Uterus (tissue), 4 donors: ENCODE data around the gene CR1L. TPM values are rescaled to one million over a fixed set of nuclear protein-coding genes. Genes with fewer than 3 reads are reported as not detected.

ENCODE experiments used
- DNase-seq, 2 donors: peaks; one replicate each; pipeline ENCODE4 v3.0.0-alpha.2; 2019 to 2020
- H3K27ac ChIP-seq, 2 donors: fragments of 200-600 bp; sonication (generic); 1 replicate in 1 of 2; 2 replicates in 1 of 2; pipeline ENCODE4 v1.5.1; 2016 to 2018
- H3K27me3 ChIP-seq, 2 donors: fragments of 200-600 bp; sonication (generic); one replicate each; pipeline ENCODE4 v1.5.1; 2018 to 2019; ENCODE audit warnings: control low read depth in 1 of 2
- H3K36me3 ChIP-seq, 2 donors: fragments of 200-600 bp; sonication (generic); one replicate each; pipeline ENCODE4 v1.5.1; 2019; ENCODE audit warnings: control low read depth in 1 of 2
- H3K4me1 ChIP-seq, 2 donors: fragments of 200-600 bp; sonication (generic); one replicate each; pipeline ENCODE4 v1.5.1; 2018 to 2019; ENCODE audit warnings: control low read depth in 1 of 2
- H3K4me3 ChIP-seq, 2 donors: fragments of 200-600 bp; sonication (generic); 1 replicate in 1 of 2; 2 replicates in 1 of 2; pipeline ENCODE4 v1.5.1; 2018 to 2019; ENCODE audit warnings: mild to moderate bottlenecking in 1 of 2
- H3K9me3 ChIP-seq, 2 donors: fragments of 200-600 bp; sonication (generic); one replicate each; pipeline ENCODE4 v1.5.1; 2019; ENCODE audit warnings: control low read depth in 1 of 2
- POLR2A ChIP-seq, 2 donors: fragments of 450-650 bp; IDR thresholded peaks; one replicate each; pipeline ENCODE4 v1.6.1; 2016; ENCODE audit warnings: antibody characterized with exemption in 2 of 2, mild to moderate bottlenecking in 1 of 2, moderate library complexity in 1 of 2
- intact Hi-C: fragments of 100-400 bp; cut with DNase I; formaldehyde crosslinking; loops from one replicate; pipeline ENCODE4 v1.15.1; 2023; ENCODE audit warnings: low total_unique reads
- total RNA-seq, 4 donors: library from RNA; depleted of rRNA in 3 of 4; stranded (reverse); fragments of >200 nt in 3 of 4; gene quantifications; one replicate each; pipeline versions ENCODE4 v1.1.0 to v1.2.4, GENCODE V29; 2014 to 2023
- TF ChIP-seq, protein P1 (sequence below), 4 experiments: fragments of 200-600 bp in 2 of 4; fragments of 450-650 bp in 2 of 4; sonication (generic) in 2 of 4; IDR thresholded peaks; one replicate each; pipeline ENCODE4 v1.5.1; 2016 to 2019; ENCODE audit warnings: antibody characterized with exemption in 4 of 4, mild to moderate bottlenecking in 2 of 4, moderate library complexity in 1 of 4
- donor health status: DM: yes; HTN: yes; CAD: no.

CR1L gene
- total RNA-seq, 4 donors from 2014 or later: 0.14 TPM; not detected in 3

DNA sequence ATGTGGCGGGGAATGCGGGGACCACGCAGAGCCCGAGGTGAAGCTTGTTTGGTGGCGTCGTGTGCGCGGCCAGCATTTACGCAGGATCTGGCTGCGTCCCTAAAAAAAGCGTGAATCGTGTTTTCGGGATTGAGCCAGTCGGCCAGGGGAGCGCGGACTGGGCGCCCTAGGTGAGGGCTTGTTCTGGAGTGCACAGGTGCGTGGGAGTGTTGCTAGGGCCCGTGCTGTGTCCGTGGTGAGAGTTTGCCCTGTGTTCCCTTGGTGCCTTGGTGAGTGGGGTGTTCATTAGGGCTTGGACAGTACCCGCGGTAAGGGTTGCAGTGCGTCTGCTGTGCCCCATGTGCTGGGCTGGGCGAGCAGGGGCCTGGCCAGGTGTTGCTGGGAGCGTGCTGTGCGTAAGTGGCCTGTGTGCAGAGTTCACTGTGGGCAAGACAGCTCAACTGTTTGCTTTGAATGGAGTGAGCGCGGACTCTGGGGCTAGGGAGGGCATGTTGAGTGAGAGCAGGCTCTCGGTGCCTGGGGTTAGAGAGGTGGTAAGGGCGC is 107.6 kb downstream of the CR1L start:
- Histone ChIP-seq H3K4me1 (peaks cover 0 to 11% of the 10 kb centered on the region in 2 donors), H3K9me3 (no peaks in the 10 kb centered on the region), H3K36me3 (no peaks in the 10 kb centered on the region), H3K4me3 (peak overlapping the region; percentile 77 to 98), H3K27ac (peak overlapping the region; percentile 88 to 90), H3K27me3 (no peaks in the 10 kb centered on the region)
- intact Hi-C loops: no loop called here
- TF ChIP-seq, protein P1, sequence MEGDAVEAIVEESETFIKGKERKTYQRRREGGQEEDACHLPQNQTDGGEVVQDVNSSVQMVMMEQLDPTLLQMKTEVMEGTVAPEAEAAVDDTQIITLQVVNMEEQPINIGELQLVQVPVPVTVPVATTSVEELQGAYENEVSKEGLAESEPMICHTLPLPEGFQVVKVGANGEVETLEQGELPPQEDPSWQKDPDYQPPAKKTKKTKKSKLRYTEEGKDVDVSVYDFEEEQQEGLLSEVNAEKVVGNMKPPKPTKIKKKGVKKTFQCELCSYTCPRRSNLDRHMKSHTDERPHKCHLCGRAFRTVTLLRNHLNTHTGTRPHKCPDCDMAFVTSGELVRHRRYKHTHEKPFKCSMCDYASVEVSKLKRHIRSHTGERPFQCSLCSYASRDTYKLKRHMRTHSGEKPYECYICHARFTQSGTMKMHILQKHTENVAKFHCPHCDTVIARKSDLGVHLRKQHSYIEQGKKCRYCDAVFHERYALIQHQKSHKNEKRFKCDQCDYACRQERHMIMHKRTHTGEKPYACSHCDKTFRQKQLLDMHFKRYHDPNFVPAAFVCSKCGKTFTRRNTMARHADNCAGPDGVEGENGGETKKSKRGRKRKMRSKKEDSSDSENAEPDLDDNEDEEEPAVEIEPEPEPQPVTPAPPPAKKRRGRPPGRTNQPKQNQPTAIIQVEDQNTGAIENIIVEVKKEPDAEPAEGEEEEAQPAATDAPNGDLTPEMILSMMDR (IDR thresholded peaks at IDR 0.05): no peak
- no peak for TF ChIP-seq POLR2A (IDR thresholded peaks at IDR 0.05)
- DNase-seq: peak in 1 of 2 donors; percentile 20

DNA sequence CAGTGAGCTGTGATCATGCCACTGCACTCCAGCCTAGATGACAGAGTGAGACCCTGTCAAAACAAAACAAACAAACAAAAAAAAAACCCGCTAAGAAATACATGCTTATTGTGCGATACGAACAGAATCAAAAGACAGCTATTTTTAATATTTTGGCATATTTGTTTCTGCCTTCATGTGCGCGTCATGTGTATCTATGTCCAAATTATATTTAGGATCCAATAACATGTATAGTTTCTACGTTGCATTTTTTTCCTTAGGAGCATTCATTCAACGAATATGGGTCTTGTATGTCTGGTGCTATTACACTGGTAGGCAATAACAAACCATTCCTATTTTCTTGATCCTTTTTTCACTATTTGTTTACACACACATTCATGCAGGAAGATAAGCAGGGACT is 108.7 kb downstream of the CR1L start:
- intact Hi-C loops: no loop called here
- no peak for TF ChIP-seq POLR2A (IDR thresholded peaks at IDR 0.05)
- TF ChIP-seq, protein P1 (IDR thresholded peaks at IDR 0.05): no peak
- H3K27ac ChIP-seq: no peak overlapping the region

GRCh38 chr1:207754011-207754410 is 109.1 kb downstream of the CR1L start:
- H3K4me1 ChIP-seq: peaks cover 0 to 11% of the 10 kb centered on the region in 2 donors
- H3K27me3 ChIP-seq: no peaks in the 10 kb centered on the region
- no peak for TF ChIP-seq POLR2A (IDR thresholded peaks at IDR 0.05)
- H3K36me3 ChIP-seq: no peaks in the 10 kb centered on the region
- H3K27ac ChIP-seq: no peak overlapping the region
- intact Hi-C loops: no loop called here
- no peak for DNase-seq
- no peak overlapping the region for H3K4me3 ChIP-seq
- H3K9me3 ChIP-seq: no peaks in the 10 kb centered on the region

More for the DNA sequence above, 108.7 kb downstream of the CR1L start:
- no peak for DNase-seq
- Histone ChIP-seq H3K9me3 (no peaks in the 10 kb centered on the region), H3K4me3 (peak overlapping the region in 1 of 2 donors; percentile 77), H3K27me3 (no peaks in the 10 kb centered on the region), H3K36me3 (no peaks in the 10 kb centered on the region), H3K4me1 (peaks cover 0 to 11% of the 10 kb centered on the region in 2 donors)

DNA sequence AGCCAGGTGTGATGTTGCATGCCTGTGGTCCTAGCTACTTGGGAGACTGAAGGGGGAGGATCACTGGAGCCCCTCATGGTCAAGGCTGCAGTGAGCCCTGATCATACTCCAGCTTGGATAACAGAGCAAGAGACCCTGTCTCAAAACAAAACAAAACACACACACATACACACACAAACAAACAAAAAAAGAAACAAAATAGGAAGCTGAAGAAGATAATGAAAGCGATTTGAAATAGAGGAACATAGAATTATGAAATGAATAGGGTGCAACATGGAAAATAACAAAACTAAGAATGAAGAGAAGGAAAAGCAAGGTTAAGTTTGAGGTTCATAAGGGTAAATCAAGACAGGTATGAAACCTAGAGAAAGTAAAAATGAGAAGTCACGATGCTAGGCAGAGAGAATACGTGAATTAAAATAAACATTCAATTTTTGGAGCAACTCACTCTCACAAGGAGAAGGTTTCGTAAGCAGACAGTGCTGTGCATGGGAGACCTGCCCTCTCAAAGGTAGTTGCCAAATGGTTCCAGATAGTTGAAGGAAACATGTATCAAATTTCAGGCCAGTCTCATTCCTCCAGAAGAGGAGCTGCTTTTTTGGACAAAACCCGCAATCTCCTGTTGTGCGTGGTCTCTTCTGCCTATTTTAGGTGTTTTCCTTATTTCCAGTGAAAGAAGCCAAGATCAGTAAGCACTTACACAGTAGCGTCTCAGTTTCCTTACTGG is 110.2 kb downstream of the CR1L start:
- Histone ChIP-seq H3K9me3 (no peaks in the 10 kb centered on the region), H3K36me3 (no peaks in the 10 kb centered on the region), H3K4me1 (peaks cover 0 to 11% of the 10 kb centered on the region in 2 donors), H3K27ac (no peak overlapping the region), H3K27me3 (no peaks in the 10 kb centered on the region), H3K4me3 (no peak overlapping the region)
- no peak for TF ChIP-seq POLR2A (IDR thresholded peaks at IDR 0.05)
- TF ChIP-seq, protein P1 (IDR thresholded peaks at IDR 0.05): no peak
- intact Hi-C loops: no loop called here
- no peak for DNase-seq

GRCh38 chr1:207755846-207756693 is 111.1 kb downstream of the CR1L start:
- Histone ChIP-seq H3K4me1 (peaks cover 0 to 11% of the 10 kb centered on the region in 2 donors), H3K9me3 (no peaks in the 10 kb centered on the region), H3K27ac (no peak overlapping the region), H3K27me3 (no peaks in the 10 kb centered on the region), H3K4me3 (no peak overlapping the region), H3K36me3 (no peaks in the 10 kb centered on the region)
- intact Hi-C loops: no loop called here
- TF ChIP-seq, protein P1 (IDR thresholded peaks at IDR 0.05): no peak
- no peak for TF ChIP-seq POLR2A (IDR thresholded peaks at IDR 0.05)
- no peak for DNase-seq
